Retina (tissue), 1 donor: ENCODE results near the gene JMJD1C.

Source experiments
- DNase-seq: peaks from one replicate; pipeline ENCODE4 v3.0.0-alpha.2; 2016

JMJD1C gene

DNA sequence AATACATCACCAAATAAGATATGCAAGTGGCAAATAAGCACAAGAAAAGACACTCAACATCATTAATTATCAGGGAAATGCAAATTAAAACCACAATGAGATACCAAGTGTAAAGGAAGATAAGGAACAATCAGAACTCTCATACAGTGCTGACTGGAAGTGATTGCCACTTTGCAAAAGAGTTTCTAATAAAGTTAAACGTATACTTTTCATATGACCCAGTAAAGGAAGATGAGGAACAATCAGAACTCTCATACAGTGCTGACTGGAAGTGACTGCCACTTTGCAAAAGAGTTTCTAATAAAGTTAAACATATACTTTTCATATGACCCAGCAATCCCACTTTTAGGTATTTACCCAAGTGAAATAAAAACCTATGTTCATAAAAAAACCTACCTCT lies 12.2 kb upstream of the JMJD1C start:
- no peak for DNase-seq

DNA sequence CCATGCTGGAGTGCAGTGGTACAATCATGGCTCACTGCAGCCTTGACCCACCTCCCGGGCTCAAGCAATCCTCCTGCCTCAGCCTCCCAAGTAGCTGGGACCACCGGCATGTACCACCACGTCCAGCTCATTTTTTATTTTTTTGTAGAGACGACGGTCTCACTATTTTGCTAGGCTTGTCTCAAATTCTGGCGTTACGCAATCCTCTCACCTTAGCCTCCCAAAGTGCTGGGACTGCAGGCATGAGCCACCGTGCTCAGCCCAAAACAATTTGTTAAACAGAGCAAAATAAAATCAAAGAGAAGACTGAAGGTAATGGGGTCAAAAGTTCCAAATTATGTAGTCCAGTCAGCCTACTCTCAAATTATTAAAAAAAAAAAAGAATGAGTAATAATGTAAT lies 8.7 kb upstream of the JMJD1C start:
- DNase-seq: no peak

DNA sequence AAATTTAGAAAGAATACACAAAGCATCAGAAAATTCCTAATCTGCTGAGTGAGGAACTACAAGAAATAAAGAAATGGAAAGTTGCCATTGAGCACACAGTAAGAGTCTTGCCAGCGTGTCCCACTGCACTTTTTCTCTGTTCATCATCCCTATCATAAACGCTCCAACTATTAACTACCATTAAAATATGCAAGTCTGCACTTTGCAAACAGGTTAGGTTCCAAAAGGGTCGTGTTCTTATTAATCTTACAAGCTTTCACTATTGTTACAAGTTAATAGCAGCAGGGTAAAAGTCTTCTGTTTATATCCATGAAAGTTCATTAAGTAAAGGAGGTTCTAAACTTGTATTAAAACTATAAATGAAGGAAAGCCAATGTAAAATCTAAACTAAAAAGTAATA lies 5.2 kb upstream of the JMJD1C start:
- no peak for DNase-seq

DNA sequence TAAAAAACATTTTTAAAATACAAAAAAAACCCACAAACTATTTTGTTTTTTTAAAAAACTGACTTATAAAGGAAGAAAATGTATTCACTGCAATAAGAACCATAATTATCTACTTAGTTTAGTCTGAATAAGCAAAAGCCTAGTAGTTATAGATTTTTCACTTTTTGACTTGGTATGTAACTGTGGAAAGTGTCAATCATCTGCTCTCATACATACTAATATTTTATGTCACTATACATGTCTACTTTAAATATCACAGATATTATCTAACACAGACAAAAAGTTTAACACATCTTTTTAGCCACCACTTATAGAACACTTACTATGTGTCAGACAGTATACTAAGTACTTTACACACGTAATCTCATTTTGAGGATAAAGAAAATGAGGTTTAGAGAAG lies 3.2 kb upstream of the JMJD1C start:
- DNase-seq: no peak

DNA sequence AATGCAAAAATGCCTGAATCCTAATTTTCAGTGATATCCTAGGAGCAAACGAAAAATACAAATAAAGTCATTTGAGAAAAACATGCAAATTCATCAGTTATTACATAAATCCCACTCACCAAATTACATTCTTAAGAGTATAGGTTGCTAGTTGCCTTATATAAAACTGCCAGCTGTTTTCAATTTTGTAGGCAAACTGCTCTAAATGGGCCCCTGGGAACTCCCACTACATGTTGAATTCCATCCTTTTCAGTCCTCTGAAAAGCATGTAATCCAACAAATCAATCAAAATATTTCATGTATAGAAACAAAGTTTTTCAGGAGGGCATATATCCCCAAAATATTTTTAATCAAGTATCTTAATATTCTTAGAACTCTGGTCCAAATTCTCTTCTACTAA lies 2.1 kb upstream of the JMJD1C start:
- no peak for DNase-seq

DNA sequence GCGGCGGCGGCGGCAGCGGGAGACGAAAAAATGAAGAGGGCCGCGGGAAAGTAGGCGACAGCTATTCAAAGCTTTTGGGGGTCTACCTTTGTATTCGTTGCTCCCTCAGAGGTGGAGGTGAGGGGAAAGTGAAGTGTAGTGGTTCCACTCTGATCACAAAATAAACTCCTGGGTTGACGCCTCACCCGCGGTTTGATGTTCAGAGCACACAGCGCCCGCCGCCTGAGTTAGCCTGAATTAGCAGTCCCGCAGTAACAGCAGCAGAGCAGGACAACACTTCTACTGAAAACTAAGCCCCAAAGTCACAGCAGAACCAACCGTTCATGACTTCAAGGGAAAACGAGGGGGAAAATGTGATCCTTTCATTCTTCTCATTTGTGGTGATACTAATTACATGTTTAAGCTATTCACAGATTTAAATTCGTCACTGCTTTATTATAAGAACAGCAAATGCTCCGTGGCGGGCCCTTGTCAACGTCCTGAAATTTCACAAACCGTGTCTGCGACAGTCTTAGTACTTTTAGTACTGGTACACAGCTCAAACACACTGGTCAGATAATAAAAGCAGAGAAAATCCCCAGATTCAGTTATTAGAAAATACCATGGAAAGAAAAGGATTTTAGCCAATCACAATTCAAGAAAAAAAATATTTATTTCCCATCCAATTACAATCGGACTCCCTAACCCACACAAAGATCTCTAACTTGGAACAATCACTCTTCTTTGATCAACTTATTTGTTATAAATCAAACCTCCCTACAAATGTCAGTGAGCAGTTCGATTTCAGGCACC lies 563 bp upstream of the JMJD1C start:
- no peak for DNase-seq

DNA sequence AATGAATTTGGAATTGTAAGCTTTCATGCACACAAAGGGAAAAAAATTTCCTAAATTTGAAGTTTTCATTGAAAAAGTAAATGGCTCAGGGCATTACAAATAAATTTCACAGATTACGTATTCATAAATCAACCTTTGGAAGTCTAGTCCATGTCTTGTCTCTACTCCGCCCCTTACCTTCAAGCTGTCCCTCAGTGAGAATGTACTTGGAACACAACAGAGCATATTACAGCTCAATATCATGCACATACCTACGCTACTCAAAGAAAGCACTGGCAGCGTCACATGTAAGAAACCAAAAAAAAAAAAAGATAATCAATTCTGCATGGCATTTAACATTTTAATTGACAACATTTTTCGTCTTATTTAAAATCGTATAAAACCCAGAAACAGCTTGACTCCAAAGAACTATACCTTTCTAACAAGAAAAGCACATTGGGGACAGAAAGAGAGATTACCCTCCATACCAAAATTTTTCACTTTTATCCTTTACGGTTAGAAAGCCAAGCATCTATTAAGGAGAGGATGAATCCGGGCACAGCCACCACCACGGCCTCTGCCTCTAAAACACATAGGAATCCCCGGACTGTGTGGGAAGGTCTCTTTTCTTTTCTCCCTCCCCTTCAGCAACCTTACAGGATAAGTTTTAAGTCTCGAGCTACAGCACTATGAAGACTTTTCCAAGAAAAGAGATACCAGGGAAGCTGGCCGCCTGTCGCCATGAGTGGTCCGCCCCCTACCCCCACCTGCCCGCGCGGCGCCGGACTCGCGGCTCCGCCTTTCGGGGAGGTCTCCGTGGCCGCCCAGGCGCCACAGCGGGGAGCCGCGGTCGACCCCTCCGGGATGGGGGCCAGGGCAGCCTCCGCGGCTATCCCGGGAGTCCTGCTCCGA lies 1.1 kb downstream of the JMJD1C start:
- DNase-seq: no peak

DNA sequence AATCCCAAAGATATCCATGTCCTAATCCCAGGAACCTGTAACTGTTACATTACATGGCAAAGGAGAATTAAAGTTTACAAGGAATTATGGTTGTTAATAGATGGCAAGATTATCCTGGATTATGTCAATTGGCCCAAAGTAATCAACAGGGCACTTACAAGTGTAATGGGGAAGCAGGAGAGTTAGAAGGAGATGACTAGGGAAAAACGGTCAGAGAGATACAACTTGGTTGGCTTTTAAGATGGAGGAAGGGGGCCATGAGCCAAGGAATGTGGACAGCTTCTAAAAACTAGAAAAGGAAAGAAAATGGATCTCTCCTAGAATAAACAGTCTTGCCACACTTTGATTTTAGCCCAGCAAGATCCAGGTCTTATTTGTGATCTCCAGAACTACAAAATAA lies 3.3 kb downstream of the JMJD1C start:
- no peak for DNase-seq

DNA sequence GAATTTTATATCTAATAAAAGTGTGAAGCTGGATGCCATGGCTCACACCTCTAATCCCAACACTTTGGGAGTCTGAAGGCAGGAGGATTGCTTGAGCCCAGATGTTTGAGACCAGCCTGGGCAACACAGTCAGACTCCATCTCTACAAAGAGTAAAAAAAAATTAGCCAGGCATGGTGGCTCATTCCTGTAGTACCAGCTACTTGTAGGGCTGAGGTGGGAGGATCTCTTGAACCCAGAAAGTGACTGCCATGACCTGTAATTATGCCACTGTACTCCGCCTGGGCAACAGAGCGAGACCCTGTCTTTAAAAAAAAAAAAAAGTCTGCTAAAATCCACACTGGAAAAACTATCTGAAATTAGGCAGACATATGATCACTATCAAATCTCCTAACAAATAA lies 7.6 kb downstream of the JMJD1C start:
- DNase-seq: no peak

DNA sequence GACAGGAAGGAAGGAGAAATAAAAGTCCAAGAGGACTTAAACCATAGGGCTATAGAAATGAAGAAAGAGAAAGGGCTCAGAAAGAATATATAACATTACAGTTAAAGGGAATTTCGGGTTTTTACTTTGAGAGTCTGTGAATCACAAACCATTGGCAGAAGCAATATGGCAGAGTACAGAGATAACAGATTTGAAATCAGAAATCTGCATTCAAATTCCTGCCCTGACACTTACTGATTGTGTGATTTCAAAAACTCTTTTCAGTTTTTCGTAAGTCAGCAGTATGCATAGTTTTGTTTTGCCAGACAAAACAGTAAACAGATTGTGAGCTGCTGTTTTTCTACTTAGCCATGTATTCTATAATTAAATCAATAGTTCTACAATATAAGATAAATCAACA lies 8.2 kb downstream of the JMJD1C start:
- DNase-seq: no peak

DNA sequence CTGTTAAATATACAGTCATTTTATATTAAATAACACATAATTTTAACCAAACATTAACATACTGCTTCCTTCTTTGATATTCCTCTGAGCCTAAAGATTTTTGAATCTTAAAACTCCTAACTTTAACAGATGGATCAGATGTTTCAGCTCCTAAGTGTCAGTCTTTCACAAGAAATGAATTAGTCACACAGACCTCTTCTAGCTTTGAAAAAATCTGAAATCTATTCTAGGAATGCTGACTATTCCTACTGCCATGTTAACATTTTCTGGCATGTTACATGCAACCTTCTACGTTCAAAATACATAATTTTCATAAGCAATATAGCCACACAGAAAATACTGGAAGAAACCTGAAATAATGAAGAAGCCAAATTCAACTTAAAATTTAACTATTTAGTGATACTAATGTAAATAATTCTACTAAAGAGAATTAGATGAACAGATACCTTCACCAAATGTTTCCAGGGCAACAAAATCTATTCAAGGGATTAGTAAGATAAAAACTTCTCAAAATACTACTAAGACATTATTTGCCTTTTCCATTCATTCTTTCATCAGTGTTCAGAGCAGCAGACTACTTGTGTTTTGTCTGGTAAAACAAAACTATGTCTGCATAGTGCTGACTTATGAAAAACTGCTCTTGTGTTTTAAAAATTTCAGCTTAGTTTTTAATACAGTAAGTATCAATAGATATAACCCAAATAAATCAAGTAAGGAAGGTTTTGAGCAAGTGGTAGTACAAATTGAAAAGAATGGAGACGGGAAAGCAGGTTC lies 9.2 kb downstream of the JMJD1C start:
- DNase-seq: no peak

DNA sequence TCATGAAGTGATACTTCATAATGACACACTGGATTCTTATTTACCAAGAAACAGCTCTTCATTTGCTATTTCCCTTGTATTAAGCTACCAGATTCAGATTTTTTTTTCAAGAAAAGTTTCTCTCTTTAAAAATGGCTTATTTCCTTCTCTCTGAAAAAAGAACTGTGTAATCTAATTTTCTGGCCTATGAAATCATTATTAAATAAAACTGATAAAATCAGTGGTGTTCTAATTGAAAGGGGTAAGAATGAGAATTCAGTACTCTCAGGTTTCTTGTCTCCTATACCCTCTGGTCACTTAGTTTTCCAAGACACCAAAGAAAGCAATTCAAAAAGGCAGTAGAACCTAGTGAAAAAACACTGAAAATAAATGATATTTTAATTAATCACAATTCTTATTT lies 10.3 kb downstream of the JMJD1C start:
- no peak for DNase-seq

DNA sequence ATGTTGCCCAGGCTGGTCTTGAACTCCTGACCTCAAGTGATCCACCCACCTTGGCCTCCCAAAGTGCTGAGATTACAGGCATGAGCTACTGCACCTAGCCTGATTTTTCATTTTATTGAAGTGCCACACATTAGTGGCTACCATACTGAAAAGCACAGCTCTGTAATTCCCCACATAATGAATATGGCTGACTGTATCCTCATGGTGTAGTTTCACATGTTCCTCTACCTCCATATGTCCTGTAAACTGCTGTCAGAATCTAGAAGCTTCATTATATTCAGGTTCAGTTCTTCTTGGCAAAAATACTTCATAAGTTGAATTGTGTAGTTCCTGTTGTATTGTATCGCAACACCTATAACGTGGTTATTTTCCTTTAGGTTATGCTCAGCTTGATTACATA lies 11.1 kb downstream of the JMJD1C start:
- no peak for DNase-seq

DNA sequence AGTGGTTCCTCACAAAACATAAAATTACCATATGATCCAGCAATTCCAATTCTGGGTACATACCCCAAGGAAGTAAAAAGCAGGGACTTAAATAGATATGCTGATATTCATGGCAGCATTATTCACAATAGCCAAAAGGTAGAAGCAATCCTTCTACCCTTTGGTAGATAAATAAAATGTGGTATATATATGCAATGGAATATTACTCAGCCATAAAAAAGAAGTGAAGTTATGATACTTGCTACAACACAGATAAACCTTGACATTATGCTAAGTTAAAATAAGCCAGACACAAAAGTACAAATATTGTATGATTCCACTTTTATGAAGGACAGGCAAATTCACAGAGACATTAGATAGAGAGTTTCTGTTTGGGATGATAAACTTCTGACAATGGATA lies 13.3 kb downstream of the JMJD1C start:
- no peak for DNase-seq

DNA sequence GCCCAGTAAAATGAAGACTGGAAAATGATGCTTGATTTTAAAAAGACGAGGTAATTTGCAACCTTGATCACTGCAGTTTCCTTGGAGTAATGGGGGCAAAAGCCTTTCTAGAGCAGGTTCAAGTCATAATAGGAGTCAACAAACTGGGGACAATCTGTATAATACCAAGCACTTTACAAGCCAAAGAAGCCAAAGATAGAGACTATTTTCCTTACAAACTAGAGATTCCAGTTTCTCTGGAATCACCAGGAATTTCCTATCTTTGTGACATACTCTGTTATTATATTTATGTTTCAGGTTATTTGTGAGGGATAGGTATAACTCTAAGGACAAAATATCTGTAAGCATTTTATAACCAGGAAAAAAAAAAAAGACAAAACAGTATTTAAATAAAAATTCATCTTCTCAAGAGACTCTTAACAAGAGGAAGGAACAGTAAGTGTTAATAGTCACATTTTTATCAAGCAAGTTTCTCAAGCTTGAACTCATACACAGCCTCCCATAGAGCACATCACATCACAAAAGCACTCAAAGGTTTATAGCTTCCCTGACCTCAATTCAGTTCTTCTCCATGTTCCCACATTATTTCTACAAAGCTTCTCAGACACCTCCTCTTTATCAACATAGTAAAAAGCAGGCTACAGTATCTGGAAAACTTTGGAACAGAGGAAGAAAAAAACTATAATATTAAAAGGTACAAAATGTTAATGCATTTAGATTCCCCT lies 18.9 kb downstream of the JMJD1C start:
- no peak for DNase-seq

DNA sequence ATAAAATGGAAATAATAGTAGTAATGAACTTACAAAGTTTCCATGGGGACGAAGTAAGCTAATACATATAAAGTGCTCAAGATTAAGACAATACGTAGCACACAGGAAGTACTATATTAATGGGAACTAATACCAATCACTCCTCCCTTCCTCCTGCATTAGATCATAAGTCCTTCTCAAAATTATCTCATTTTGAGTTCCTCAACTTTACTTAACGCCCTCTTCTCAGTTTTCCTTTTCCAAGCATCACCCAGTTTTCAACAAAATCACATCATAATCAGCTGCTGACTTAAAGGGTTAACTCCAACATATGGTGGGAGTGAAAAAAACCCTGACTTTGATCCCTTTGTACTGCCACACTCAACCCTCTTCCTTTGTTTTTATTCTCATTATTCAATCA lies 24.4 kb downstream of the JMJD1C start:
- no peak for DNase-seq

DNA sequence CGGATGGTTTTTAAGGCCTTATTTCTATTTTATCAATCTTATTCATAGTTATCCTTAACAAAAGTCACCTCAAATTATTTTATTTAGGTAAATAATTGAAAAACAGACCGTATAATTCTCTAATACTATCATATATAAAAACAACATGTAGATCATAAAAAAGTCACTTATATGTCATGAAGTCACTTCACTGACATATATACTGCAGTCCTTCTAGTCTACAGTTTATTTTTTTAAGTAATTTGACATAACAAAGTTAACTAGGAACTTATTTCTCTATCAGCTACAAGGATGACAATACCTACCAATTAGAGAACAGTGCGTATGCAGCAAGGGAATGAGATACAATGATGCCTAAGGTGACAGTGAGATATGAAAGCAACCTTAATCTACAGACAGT lies 26.2 kb downstream of the JMJD1C start:
- no peak for DNase-seq

DNA sequence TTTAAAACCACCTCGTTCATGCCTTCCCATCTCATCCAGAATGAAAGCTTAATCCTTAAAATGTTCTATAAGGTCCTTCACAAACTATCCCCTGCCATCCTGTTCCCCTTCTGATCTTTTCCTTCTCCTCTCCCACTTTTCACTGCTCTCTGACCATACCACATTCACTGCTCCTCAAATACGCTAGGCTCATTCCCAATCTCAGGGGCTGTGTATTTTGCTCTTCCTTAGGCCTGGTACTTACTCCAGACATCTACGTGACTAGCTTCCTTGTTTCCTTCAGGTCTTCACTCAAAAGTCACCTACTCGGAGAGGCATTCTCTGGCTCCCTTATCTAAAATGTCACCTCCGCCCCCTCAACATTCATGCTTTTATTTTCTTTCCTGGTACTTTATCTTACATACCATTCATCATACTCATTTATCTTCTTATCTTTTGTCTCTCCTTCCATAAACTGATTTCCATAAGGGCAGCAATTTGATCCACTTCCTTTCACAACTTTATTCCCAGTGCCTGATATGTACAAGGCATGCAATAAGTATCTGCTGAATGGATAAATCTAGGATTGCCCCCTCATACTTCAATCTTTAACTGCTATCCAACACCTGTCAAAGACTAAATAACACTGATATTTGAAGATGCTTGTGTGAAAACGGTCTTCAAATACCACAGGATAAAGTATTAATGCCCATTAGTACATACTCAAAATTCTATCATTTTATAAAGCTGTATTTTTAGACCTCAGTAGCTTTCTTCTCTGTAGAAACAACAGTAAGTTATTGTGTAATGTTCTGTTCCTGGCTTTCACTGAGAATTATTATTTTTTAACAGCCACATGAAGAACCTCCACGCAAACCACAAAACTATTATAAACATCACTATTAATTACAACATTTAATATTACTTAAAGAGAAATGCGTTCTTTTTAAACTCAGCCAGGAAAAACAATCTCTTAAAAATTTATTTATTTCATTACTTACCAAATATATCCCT lies 27.0 kb downstream of the JMJD1C start:
- DNase-seq: no peak

DNA sequence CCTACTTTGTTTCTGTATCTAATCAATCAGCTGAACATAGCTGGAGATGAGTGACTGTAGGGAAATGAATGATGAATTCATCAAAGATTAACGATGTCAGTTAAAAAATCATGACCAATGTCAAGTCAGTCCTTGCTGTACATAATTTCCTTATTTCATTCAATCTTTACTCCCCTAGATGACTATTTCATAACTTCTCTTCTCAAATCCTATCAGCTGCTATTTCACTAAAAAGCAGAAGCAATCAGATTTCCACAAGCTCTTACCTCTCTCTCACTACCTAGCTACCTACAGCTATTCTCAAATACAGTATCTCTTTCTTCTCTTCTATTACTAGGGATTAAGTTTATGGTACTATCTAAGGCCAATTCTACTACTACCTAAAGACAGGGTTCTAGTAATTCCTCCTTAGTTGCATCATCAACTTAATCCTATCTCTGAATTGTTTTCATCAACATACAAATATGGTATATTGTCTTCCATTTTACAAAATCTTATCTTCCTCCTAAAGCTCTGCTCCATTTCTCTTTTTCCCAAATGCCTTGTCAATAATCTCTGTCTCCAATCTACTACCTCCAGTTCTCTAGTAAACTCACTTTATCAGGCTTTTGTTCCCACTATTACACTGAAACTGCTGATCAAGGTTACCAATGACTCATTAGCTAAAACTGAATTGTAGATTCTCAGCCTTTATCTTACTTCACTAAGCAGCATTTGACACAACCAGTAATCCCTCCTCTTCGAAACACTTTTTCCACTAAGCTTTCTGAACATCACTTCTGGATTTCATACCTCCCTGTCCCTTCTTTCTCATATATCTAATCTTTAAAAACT lies 28.4 kb downstream of the JMJD1C start:
- no peak for DNase-seq

DNA sequence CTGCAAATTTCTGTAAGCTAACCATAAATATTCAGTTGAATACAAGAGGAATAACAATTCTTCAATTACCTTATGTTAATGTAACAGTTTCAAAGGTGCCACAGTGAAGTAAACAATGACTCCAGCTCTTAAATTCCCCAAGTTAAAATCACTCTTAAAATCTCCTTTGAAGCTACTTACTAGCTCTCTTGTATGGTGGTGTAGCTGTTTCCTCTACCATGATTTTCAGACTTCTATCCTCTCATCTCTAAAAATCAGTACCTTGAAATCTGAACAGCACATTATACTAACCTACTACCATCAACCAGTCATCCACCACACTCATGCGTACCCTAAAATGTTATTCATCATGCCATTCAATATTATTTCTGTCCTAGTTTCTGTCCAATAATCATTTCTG lies 29.6 kb downstream of the JMJD1C start:
- no peak for DNase-seq
